ENCODE results near the gene KCNQ1. TPM values are rescaled to one million over a fixed set of nuclear protein-coding genes. Genes with fewer than 3 reads are reported as not detected.
"Not testable (repeated sequence)": the region's sequence is repeated elsewhere in the genome, so short reads cannot be mapped to it uniquely, and the experiment has no call there.

Gene KCNQ1
- total RNA-seq, 2 experiments from 2014 or later: 8.7 to 9.5 TPM

- no peaks in the 10 kb centered on the region for H3K27me3 Mint-ChIP-seq
- TF ChIP-seq CTCF (IDR thresholded peaks at IDR 0.05): no peak
- ATAC-seq (no peak), DNase-seq (no peak)
- intact Hi-C loops (cut with micrococcal nuclease): no loop called here
- ChIA-PET CTCF (no interaction called here), POLR2A (no interaction called here)
- no peaks in the 10 kb centered on the region for H3K4me1 Mint-ChIP-seq (ENCODE audit: low read depth)
- H3K4me3 Mint-ChIP-seq: no peak overlapping the region
- H3K36me3 Mint-ChIP-seq (ENCODE audit: low read depth): peaks cover 56% of the 10 kb centered on the region
- no peak overlapping the region for H3K27ac Mint-ChIP-seq
- H3K9me3 Mint-ChIP-seq: peaks cover 35% of the 10 kb centered on the region
Measured at GRCh38 chr11:2630679-2631078, 185.9 kb downstream of the KCNQ1 start.

GRCh38 chr11:2631161-2631560, 186.4 kb downstream of the KCNQ1 start:
- Mint-ChIP-seq H3K4me1 (ENCODE audit: low read depth) (no peaks in the 10 kb centered on the region), H3K27ac (no peak overlapping the region), H3K4me3 (no peak overlapping the region), H3K9me3 (peaks cover 35% of the 10 kb centered on the region), H3K27me3 (no peaks in the 10 kb centered on the region), H3K36me3 (ENCODE audit: low read depth) (peaks cover 56% of the 10 kb centered on the region)
- ChIA-PET POLR2A (no interaction called here), CTCF (no interaction called here)
- intact Hi-C loops (cut with micrococcal nuclease): no loop called here
- TF ChIP-seq CTCF (IDR thresholded peaks at IDR 0.05): no peak
- DNase-seq: no peak
- no peak for ATAC-seq

- H3K27ac Mint-ChIP-seq; H3K4me1 Mint-ChIP-seq (ENCODE audit: low read depth); DNase-seq; intact Hi-C loops (cut with micrococcal nuclease); H3K27me3 Mint-ChIP-seq; CTCF ChIA-PET; H3K4me3 Mint-ChIP-seq; ATAC-seq; POLR2A ChIA-PET: not testable (repeated sequence)
- Mint-ChIP-seq H3K9me3 (peaks cover 53% of the 10 kb centered on the region), H3K36me3 (ENCODE audit: low read depth) (peaks cover 52% of the 10 kb centered on the region)
Measured at GRCh38 chr11:2639763-2640162, 195.0 kb downstream of the KCNQ1 start.

GRCh38 chr11:2641623-2642022, 196.8 kb downstream of the KCNQ1 start:
- peaks cover 58% of the 10 kb centered on the region for H3K9me3 Mint-ChIP-seq
- ATAC-seq (no peak), DNase-seq (no peak)
- ChIA-PET CTCF (no interaction called here), POLR2A (no interaction called here)
- no peaks in the 10 kb centered on the region for H3K4me1 Mint-ChIP-seq (ENCODE audit: low read depth)
- peaks cover 56% of the 10 kb centered on the region for H3K36me3 Mint-ChIP-seq (ENCODE audit: low read depth)
- intact Hi-C loops (cut with micrococcal nuclease): no loop called here
- H3K27ac Mint-ChIP-seq: no peak overlapping the region
- TF ChIP-seq CTCF (IDR thresholded peaks at IDR 0.05): no peak
- no peaks in the 10 kb centered on the region for H3K27me3 Mint-ChIP-seq
- no peak overlapping the region for H3K4me3 Mint-ChIP-seq

- DNase-seq (no peak), ATAC-seq (no peak)
- intact Hi-C loops (cut with micrococcal nuclease): no loop called here
- ChIA-PET CTCF (no interaction called here), POLR2A (interaction anchor here (0.6 kb wide), 1 partner anchor 181 kb away, joined by 3 read pairs; no protein-coding TSS in a partner anchor)
- no peaks in the 10 kb centered on the region for H3K27me3 Mint-ChIP-seq
- H3K9me3 Mint-ChIP-seq: peaks cover 59% of the 10 kb centered on the region
- H3K4me1 Mint-ChIP-seq (ENCODE audit: low read depth): no peaks in the 10 kb centered on the region
- no peak overlapping the region for H3K4me3 Mint-ChIP-seq
- peaks cover 58% of the 10 kb centered on the region for H3K36me3 Mint-ChIP-seq (ENCODE audit: low read depth)
- H3K27ac Mint-ChIP-seq: no peak overlapping the region
- TF ChIP-seq CTCF (IDR thresholded peaks at IDR 0.05): no peak
Measured at GRCh38 chr11:2643746-2644145, 198.9 kb downstream of the KCNQ1 start.

All from activated CD8-positive, alpha-beta T cell treated with anti-CD3 and anti-CD28 coated beads for 36 hours (primary cell).